H9 (cell line): ENCODE data around the gene PRKAG2. TPM values are rescaled to one million over a fixed set of nuclear protein-coding genes. Genes with fewer than 3 reads are reported as not detected.

ENCODE experiments used
- DNase-seq: peaks from one replicate; pipeline ENCODE4 v3.0.0-alpha.2; 2017
- H2AFZ ChIP-seq: one replicate; pipeline ENCODE4 v1.6.1; 2013; ENCODE audit warnings: mild to moderate bottlenecking, low read length, control low read depth, moderate library complexity
- H2AK5ac ChIP-seq: 2 replicates; pipeline ENCODE4 v1.6.1; 2013; ENCODE audit warnings: low read length, control low read depth, mixed read lengths; ENCODE audit not compliant: insufficient read length
- H2BK120ac ChIP-seq: one replicate; pipeline ENCODE4 v1.6.1; 2013; ENCODE audit warnings: low read depth, mild to moderate bottlenecking, low read length, control low read depth, inconsistent platforms; ENCODE audit not compliant: poor library complexity, severe bottlenecking
- H2BK12ac ChIP-seq: 2 replicates; pipeline ENCODE4 v1.6.1; 2013; ENCODE audit warnings: low read length, control low read depth, mixed read lengths, low read depth; ENCODE audit not compliant: insufficient read length
- H2BK15ac ChIP-seq: 2 replicates; pipeline ENCODE4 v1.6.1; 2013; ENCODE audit warnings: low read depth, low read length, control low read depth
- H2BK20ac ChIP-seq: one replicate; pipeline ENCODE4 v1.6.1; 2013; ENCODE audit warnings: low read depth, mild to moderate bottlenecking, low read length, control low read depth, inconsistent platforms; ENCODE audit not compliant: poor library complexity, severe bottlenecking
- H2BK5ac ChIP-seq: 2 replicates; pipeline ENCODE4 v1.6.1; 2013; ENCODE audit warnings: low read length, control low read depth, mixed read lengths; ENCODE audit not compliant: insufficient read length
- H3K14ac ChIP-seq: 2 replicates; pipeline ENCODE4 v1.6.1; 2013; ENCODE audit warnings: low read length, control low read depth; ENCODE audit not compliant: insufficient read depth
- H3K18ac ChIP-seq: 2 replicates; pipeline ENCODE4 v1.6.1; 2013; ENCODE audit warnings: low read depth, mild to moderate bottlenecking, mixed read lengths, low read length, control low read depth; ENCODE audit not compliant: insufficient read length
- H3K23ac ChIP-seq: 2 replicates; pipeline ENCODE4 v1.6.1; 2013; ENCODE audit warnings: low read length, control low read depth, mixed read lengths, low read depth; ENCODE audit not compliant: insufficient read length
- H3K23me2 ChIP-seq: 2 replicates; pipeline ENCODE4 v1.6.1; 2013; ENCODE audit warnings: low read depth, mild to moderate bottlenecking, mixed read lengths, low read length, control low read depth; ENCODE audit not compliant: insufficient read length, poor library complexity, severe bottlenecking
- H3K27ac ChIP-seq: 2 replicates; pipeline ENCODE4 v1.5.1; 2013; ENCODE audit warnings: low read length, control low read depth, mixed read lengths, low read depth; ENCODE audit not compliant: insufficient read length
- H3K27me3 ChIP-seq: 2 replicates; pipeline ENCODE4 v1.6.1; 2013; ENCODE audit warnings: low read length, control low read depth, inconsistent platforms; ENCODE audit not compliant: insufficient read depth
- H3K4ac ChIP-seq: 2 replicates; pipeline ENCODE4 v1.6.1; 2013; ENCODE audit warnings: low read depth, mild to moderate bottlenecking, control low read depth, inconsistent platforms, low read length, moderate library complexity
- H3K4me1 ChIP-seq: 2 replicates; pipeline ENCODE4 v1.6.1; 2013; ENCODE audit warnings: low read length, control low read depth, inconsistent platforms; ENCODE audit not compliant: insufficient read depth
- H3K4me2 ChIP-seq: 2 replicates; pipeline ENCODE4 v1.6.1; 2013; ENCODE audit warnings: low read length, control low read depth, mixed read lengths; ENCODE audit not compliant: insufficient read length, insufficient read depth
- H3K56ac ChIP-seq: 2 replicates; pipeline ENCODE4 v1.6.1; 2013; ENCODE audit warnings: low read depth, mild to moderate bottlenecking, mixed read lengths, low read length, control low read depth; ENCODE audit not compliant: insufficient read length
- H3K79me1 ChIP-seq: 2 replicates; pipeline ENCODE4 v1.6.1; 2013; ENCODE audit warnings: low read depth, mild to moderate bottlenecking, moderate library complexity, low read length, control low read depth, inconsistent platforms; ENCODE audit not compliant: insufficient read depth, poor library complexity, severe bottlenecking
- H3K79me2 ChIP-seq: 2 replicates; pipeline ENCODE4 v1.6.1; 2013; ENCODE audit warnings: low read length, control low read depth, inconsistent platforms; ENCODE audit not compliant: insufficient read depth
- H3K9ac ChIP-seq: 2 replicates; pipeline ENCODE4 v1.6.1; 2013; ENCODE audit warnings: low read length, control low read depth, mixed read lengths; ENCODE audit not compliant: insufficient read length; ENCODE audit errors: extremely low read depth
- H3K9me3 ChIP-seq: one replicate; pipeline ENCODE4 v1.6.1; 2013; ENCODE audit warnings: low read depth, low read length, inconsistent platforms; ENCODE audit not compliant: control insufficient read depth
- H3T11ph ChIP-seq: one replicate; pipeline ENCODE4 v1.6.1; 2013; ENCODE audit warnings: mild to moderate bottlenecking, low read length, control low read depth, inconsistent platforms
- H4K20me1 ChIP-seq: one replicate; pipeline ENCODE4 v1.6.1; 2013; ENCODE audit not compliant: control insufficient read depth, insufficient read length, insufficient read depth
- H4K5ac ChIP-seq: 2 replicates; pipeline ENCODE4 v1.6.1; 2013; ENCODE audit warnings: low read depth, mild to moderate bottlenecking, mixed read lengths, low read length, control low read depth; ENCODE audit not compliant: insufficient read length
- H4K8ac ChIP-seq: replicated peaks from 2 replicates; pipeline ENCODE4 v1.6.1; 2013; ENCODE audit warnings: low read length, control low read depth, mixed read lengths, low read depth; ENCODE audit not compliant: insufficient read length
- H4K91ac ChIP-seq: 2 replicates; pipeline ENCODE4 v1.6.1; 2013; ENCODE audit warnings: low read depth, mild to moderate bottlenecking, moderate library complexity, mixed read lengths, low read length, control low read depth; ENCODE audit not compliant: insufficient read length
- H3K27ac Mint-ChIP-seq, 3 experiments: 2 replicates in 2 of 3; 3 replicates in 1 of 3; pipeline ENCODE4 v1.8.0; 2020 to 2021; ENCODE audit warnings: mixed read lengths in 3 of 3, mild to moderate bottlenecking in 1 of 3, moderate library complexity in 1 of 3
- H3K27me3 Mint-ChIP-seq: 2 replicates; pipeline ENCODE4 v1.8.0; 2021; ENCODE audit warnings: low read depth, mild to moderate bottlenecking, moderate library complexity, mixed read lengths
- H3K36me3 Mint-ChIP-seq, 3 experiments: 2 replicates in 2 of 3; 3 replicates in 1 of 3; pipeline ENCODE4 v1.8.0; 2020 to 2021; ENCODE audit warnings: low read depth in 3 of 3, mixed read lengths in 3 of 3; ENCODE audit not compliant: insufficient read depth in 1 of 3
- H3K4me1 Mint-ChIP-seq, 2 experiments: 2 replicates each; pipeline ENCODE4 v1.8.0; 2020; ENCODE audit warnings: mixed read lengths in 2 of 2
- H3K4me3 Mint-ChIP-seq, 2 experiments: 2 replicates in 1 of 2; 3 replicates in 1 of 2; pipeline ENCODE4 v1.8.0; 2020 to 2021; ENCODE audit warnings: mild to moderate bottlenecking in 2 of 2, mixed read lengths in 2 of 2, moderate library complexity in 1 of 2
- H3K9me3 Mint-ChIP-seq, 2 experiments: 2 replicates in 1 of 2; 3 replicates in 1 of 2; pipeline ENCODE4 v1.8.0; 2020; ENCODE audit warnings: mild to moderate bottlenecking in 2 of 2, mixed read lengths in 2 of 2, moderate library complexity in 1 of 2
- CTCF ChIP-seq: fragments of 200-600 bp; sonication (generic); conservative IDR thresholded peaks from 3 replicates; pipeline ENCODE4 v1.8.0; 2021; ENCODE audit warnings: antibody characterized with exemption, mild to moderate bottlenecking
- WGBS: extraction: QIAGEN DNeasy Blood & Tissue Kit; methylation state at CpG from one replicate; pipeline ENCODE4 v1.1.7; 2013; ENCODE audit warnings: missing lambda C conversion rate, low lambda C conversion rate, mixed read lengths; ENCODE audit not compliant: insufficient read length; ENCODE audit errors: extremely low coverage; 5-methylcytosine and 5-hydroxymethylcytosine counted together
- total RNA-seq: library from RNA; stranded (reverse); gene quantifications from 2 replicates; pipeline ENCODE4 v1.2.1, GENCODE V29; 2021

Gene PRKAG2
- total RNA-seq, 1 experiment from 2014 or later = 11.8 TPM

GRCh38 chr7:151756866-151757265 is 120.0 kb downstream of the PRKAG2 start:
- H3K56ac ChIP-seq = no peak overlapping the region
- H4K5ac ChIP-seq = no peak overlapping the region
- Mint-ChIP-seq H3K36me3 (no peaks in the 10 kb centered on the region), H3K27me3 (peaks cover 19% of the 10 kb centered on the region), H3K4me3 (peak overlapping the region in 1 of 2 experiments; percentile 32; a peak in 1 of 5 replicates), H3K27ac (peak overlapping the region in 1 of 3 experiments; percentile 55; a peak in 1 of 7 replicates), H3K9me3 (no peaks in the 10 kb centered on the region; a peak in 3 of 5 replicates), H3K4me1 (peaks cover 31 to 42% of the 10 kb centered on the region in 2 experiments)
- no peak overlapping the region for H4K91ac ChIP-seq
- H3K18ac ChIP-seq = no peak overlapping the region
- H2BK20ac ChIP-seq = no peak overlapping the region
- no peak overlapping the region for H2BK12ac ChIP-seq
- no peak overlapping the region for H2AFZ ChIP-seq
- no peaks in the 10 kb centered on the region for H3K79me1 ChIP-seq
- H3K4me2 ChIP-seq = no peak overlapping the region
- H3K23me2 ChIP-seq = no peaks in the 10 kb centered on the region
- H3K4ac ChIP-seq = no peak overlapping the region
- H3K27ac ChIP-seq = no peak overlapping the region
- no peak overlapping the region for H3K23ac ChIP-seq
- H2BK120ac ChIP-seq = no peak overlapping the region
- H3K4me1 ChIP-seq = peaks cover 4% of the 10 kb centered on the region; the same call in 1 of the 2 replicates
- no peak overlapping the region for H2AK5ac ChIP-seq
- H4K20me1 ChIP-seq = no peaks in the 10 kb centered on the region
- no peaks in the 10 kb centered on the region for H3K27me3 ChIP-seq
- no peak overlapping the region for H3K9ac ChIP-seq
- no peak overlapping the region for H2BK15ac ChIP-seq
- TF ChIP-seq CTCF = no peak
- WGBS = no CpG with 5 or more reads among the region's 13 CpGs
- DNase-seq = no peak
- H2BK5ac ChIP-seq = no peak overlapping the region
- H3K9me3 ChIP-seq = no peaks in the 10 kb centered on the region
- H3K79me2 ChIP-seq = no peaks in the 10 kb centered on the region
- H3T11ph ChIP-seq = no peak overlapping the region
- H4K8ac ChIP-seq = no peak overlapping the region
- 0 out of 2 replicates have a peak overlapping the region, but pooled peaks have one; percentile 15 for H3K14ac ChIP-seq
